WTC11 (cell line): ENCODE measurements around the gene CORO6. TPM values are rescaled to one million over a fixed set of nuclear protein-coding genes. Genes with fewer than 3 reads are reported as not detected.

Experiments used
- ATAC-seq: fragments of 200-7000 bp; cut with Tn5 transposase; 2 replicates; pipeline ENCODE4 v1.10.0; 2021; ENCODE audit warnings: mild to moderate bottlenecking, moderate library complexity
- CTCF ChIA-PET: fragments of 300-600 bp; sonication (Branson Sonifier 250); formaldehyde crosslinking; loops from one replicate; lab custom pipeline; 2021; ENCODE audit warnings: antibody characterized with exemption; lab: Charles Lee
- POLR2A ChIA-PET: fragments of 350-600 bp; sonication (Branson Sonifier 250); formaldehyde crosslinking; loops from one replicate; lab custom pipeline; 2021; ENCODE audit warnings: antibody characterized with exemption; lab: Charles Lee
- DNase-seq: peaks from one replicate; pipeline ENCODE4 v3.0.0; 2021; ENCODE audit warnings: low spot score
- H3K27ac Mint-ChIP-seq: 2 replicates; pipeline ENCODE4 v1.8.0; 2021; ENCODE audit warnings: mixed read lengths
- H3K27me3 Mint-ChIP-seq: 2 replicates; pipeline ENCODE4 v1.8.0; 2021; ENCODE audit warnings: low read depth, mild to moderate bottlenecking, moderate library complexity, mixed read lengths
- H3K36me3 Mint-ChIP-seq: 2 replicates; pipeline ENCODE4 v1.8.0; 2021; ENCODE audit warnings: mixed read lengths
- H3K4me1 Mint-ChIP-seq: 2 replicates; pipeline ENCODE4 v1.8.0; 2022; ENCODE audit warnings: mixed read lengths
- H3K4me3 Mint-ChIP-seq: 2 replicates; pipeline ENCODE4 v1.8.0; 2021; ENCODE audit warnings: mild to moderate bottlenecking, moderate library complexity, mixed read lengths
- H3K9me3 Mint-ChIP-seq: 2 replicates; pipeline ENCODE4 v1.8.0; 2021; ENCODE audit warnings: mixed read lengths
- AR ChIP-seq: fragments of 250-450 bp; sonication (Bioruptor Pico); IDR thresholded peaks from 2 replicates; pipeline ENCODE4 v1.9.0; 2021; ENCODE audit warnings: mild to moderate bottlenecking
- ARID4B ChIP-seq: sonication (generic); formaldehyde crosslinking; IDR thresholded peaks from 2 replicates; pipeline ENCODE4 v1.8.0; 2023; ENCODE audit warnings: missing genetic modification reagents, mild to moderate bottlenecking, borderline replicate concordance
- CREB1 ChIP-seq: sonication (generic); formaldehyde crosslinking; IDR thresholded peaks from 2 replicates; pipeline ENCODE4 v1.8.0; 2023; ENCODE audit warnings: mild to moderate bottlenecking, missing genetic modification reagents
- FOXP1 ChIP-seq: sonication (generic); formaldehyde crosslinking; IDR thresholded peaks from 2 replicates; pipeline ENCODE4 v1.8.0; 2022; ENCODE audit warnings: missing genetic modification reagents, mild to moderate bottlenecking, moderate library complexity, borderline replicate concordance
- FOXP4 ChIP-seq: sonication (generic); formaldehyde crosslinking; IDR thresholded peaks from 2 replicates; pipeline ENCODE4 v1.8.0; 2022; ENCODE audit warnings: mild to moderate bottlenecking, missing genetic modification reagents
- GRHL2 ChIP-seq: fragments of 250-450 bp; sonication (Bioruptor Pico); IDR thresholded peaks from 2 replicates; pipeline ENCODE4 v1.8.0; 2022; ENCODE audit warnings: mild to moderate bottlenecking, moderate library complexity; ENCODE audit not compliant: insufficient replicate concordance, severe bottlenecking
- MAX ChIP-seq: sonication (generic); formaldehyde crosslinking; IDR thresholded peaks from 2 replicates; pipeline ENCODE4 v1.8.0; 2022; ENCODE audit warnings: mild to moderate bottlenecking, missing genetic modification reagents
- MYBL2 ChIP-seq: sonication (generic); formaldehyde crosslinking; IDR thresholded peaks from 2 replicates; pipeline ENCODE4 v1.8.1; 2023; ENCODE audit warnings: mild to moderate bottlenecking, moderate library complexity, missing genetic modification reagents
- NR3C1 ChIP-seq: sonication (generic); formaldehyde crosslinking; conservative IDR thresholded peaks from 2 replicates; pipeline ENCODE4 v1.8.1; 2023; ENCODE audit warnings: low read depth, mild to moderate bottlenecking, missing genetic modification reagents
- RELA ChIP-seq: sonication (generic); formaldehyde crosslinking; IDR thresholded peaks from 2 replicates; pipeline ENCODE4 v1.8.1; 2022; ENCODE audit warnings: missing genetic modification reagents, mild to moderate bottlenecking, borderline replicate concordance
- TP53 ChIP-seq: sonication (generic); formaldehyde crosslinking; IDR thresholded peaks from 2 replicates; pipeline ENCODE4 v1.8.1; 2023; ENCODE audit warnings: mild to moderate bottlenecking, missing genetic modification reagents
- USF1 ChIP-seq: sonication (generic); formaldehyde crosslinking; IDR thresholded peaks from 2 replicates; pipeline ENCODE4 v1.8.0; 2022; ENCODE audit warnings: mild to moderate bottlenecking, missing genetic modification reagents
- USF2 ChIP-seq: sonication (generic); formaldehyde crosslinking; IDR thresholded peaks from 2 replicates; pipeline ENCODE4 v1.8.1; 2023; ENCODE audit warnings: mild to moderate bottlenecking, missing genetic modification reagents, moderate library complexity
- ZNF219 ChIP-seq: sonication (generic); formaldehyde crosslinking; IDR thresholded peaks from 2 replicates; pipeline ENCODE4 v1.8.0; 2023; ENCODE audit warnings: missing genetic modification reagents, mild to moderate bottlenecking, borderline replicate concordance
- ZNF512 ChIP-seq: sonication (generic); formaldehyde crosslinking; IDR thresholded peaks from 2 replicates; pipeline ENCODE4 v1.8.1; 2022; ENCODE audit warnings: missing genetic modification reagents, borderline replicate concordance
- ZSCAN18 ChIP-seq: fragments of 250-450 bp; sonication (Bioruptor Pico); IDR thresholded peaks from 2 replicates; pipeline ENCODE4 v2.1.2; 2022; ENCODE audit warnings: mild to moderate bottlenecking, moderate library complexity
- total RNA-seq: library from RNA; stranded (reverse); gene quantifications from 3 replicates; pipeline ENCODE4 v1.2.3, GENCODE V29; 2021

CORO6 gene
- total RNA-seq, 1 experiment from 2014 or later, result 8.9 TPM

- no peak for TF ChIP-seq GRHL2 (CRISPR knock-in tag)
- TF ChIP-seq TP53 (CRISPR knock-in tag), result no peak
- no peak for TF ChIP-seq ARID4B
- TF ChIP-seq, all 79 proteins: peak for 10
These were observed 30.7 kb downstream of the CORO6 start (continued) for GRCh38 chr17:29591737-29592608.

- H3K4me1 Mint-ChIP-seq, result peaks cover 48% of the 10 kb centered on the region
- ATAC-seq, result peak; percentile 38
- peak overlapping the region; percentile 87 for H3K4me3 Mint-ChIP-seq
- no peaks in the 10 kb centered on the region for H3K36me3 Mint-ChIP-seq
- ChIA-PET POLR2A (interaction anchor here (0.6 to 3.1 kb wide), 7 partner anchors 10 to 298 kb away, joined by 3 to 12 read pairs (median 5); partner anchors contain the start of genes NUFIP2 and TP53I13), CTCF (interaction anchor here (0.5 to 4.7 kb wide), 26 partner anchors 9 to 467 kb away, joined by 3 to 272 read pairs (median 7); partner anchors contain the start of genes ABHD15, CORO6, MYO18A and NUFIP2)
- H3K27ac Mint-ChIP-seq, result peak overlapping the region; percentile 48; the same call in 1 of the 2 replicates
- H3K27me3 Mint-ChIP-seq, result peaks cover 4% of the 10 kb centered on the region; the same call in 1 of the 2 replicates
- H3K9me3 Mint-ChIP-seq, result no peaks in the 10 kb centered on the region
- no peak for DNase-seq
- TF ChIP-seq ZNF219 (CRISPR knock-in tag) (no peak), ZNF512 (CRISPR knock-in tag) (no peak), CREB1 (CRISPR knock-in tag) (no peak), FOXP4 (CRISPR knock-in tag) (0 out of 2 replicates have a peak, but pooled peaks have one; percentile 49), FOXP1 (CRISPR knock-in tag) (peak; percentile 74), ZSCAN18 (CRISPR knock-in tag) (no peak), MYBL2 (CRISPR knock-in tag) (0 out of 2 replicates have a peak, but pooled peaks have one; percentile 12), RELA (CRISPR knock-in tag) (no peak), USF2 (CRISPR knock-in tag) (peak; percentile 17; the same call in 1 of the 2 replicates), USF1 (peak; percentile 20; the same call in 1 of the 2 replicates), AR (CRISPR knock-in tag) (no peak), NR3C1 (CRISPR knock-in tag) (no peak), MAX (peak; percentile 84; the same call in 1 of the 2 replicates), TP53 (CRISPR knock-in tag) (no peak)
These were observed 31.5 kb downstream of the CORO6 start for GRCh38 chr17:29591146-29591736.
